GM10248 (cell line): Measurements from ENCODE around the gene PRKCH.

Experiments
- CTCF ChIA-PET: fragments of 300-600 bp; sonication (Branson Sonifier 250); formaldehyde crosslinking; extraction: SDS; loops from one replicate; lab custom pipeline; 2021; ENCODE audit warnings: antibody characterized with exemption; lab: Yijun Ruan, JAX
- POLR2A ChIA-PET: fragments of 350-650 bp; sonication (Branson Sonifier 250); formaldehyde crosslinking; extraction: SDS; loops from one replicate; lab custom pipeline; 2020; ENCODE audit warnings: antibody characterized with exemption; lab: Yijun Ruan, JAX
- DNase-seq: peaks from one replicate; pipeline ENCODE4 v3.0.0; 2012; ENCODE audit errors: extremely low spot score
- CTCF ChIP-seq: IDR thresholded peaks from 2 replicates; pipeline ENCODE4 v1.5.1; 2012; ENCODE audit warnings: mild to moderate bottlenecking, low read depth; ENCODE audit errors: extremely low read depth, missing control alignments, control extremely low read depth

PRKCH gene

DNA sequence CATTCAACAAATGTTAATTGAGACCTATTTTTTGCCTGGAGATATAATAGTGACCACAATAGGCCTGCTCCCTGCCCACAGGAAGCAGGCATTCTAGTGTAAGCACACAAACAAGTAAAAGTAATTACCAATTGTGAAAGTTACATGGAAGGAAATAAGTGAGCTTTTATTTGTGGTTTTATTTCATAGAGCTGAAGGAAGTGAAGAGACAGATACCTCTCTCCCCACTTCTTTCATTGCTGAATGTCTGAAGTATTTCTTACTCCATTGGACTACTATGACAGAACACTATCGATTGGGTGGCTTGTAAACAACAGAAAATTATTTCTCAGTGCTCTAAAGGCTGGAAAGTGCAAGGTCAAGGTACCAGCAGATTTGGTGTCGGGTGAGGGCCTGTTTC is 183.5 kb downstream of the PRKCH start:
- CTCF ChIA-PET = interaction anchor here (0.6 to 1.5 kb wide), 3 partner anchors 13 to 116 kb away, joined by 3 to 4 read pairs (median 4); no protein-coding TSS in a partner anchor
- DNase-seq = no peak
- POLR2A ChIA-PET = interaction anchor here (0.6 kb wide), 1 partner anchor 194 kb away, joined by 6 read pairs; no protein-coding TSS in a partner anchor
- TF ChIP-seq CTCF = no peak

- CTCF ChIA-PET = interaction anchor here (0.8 to 1.5 kb wide), 5 partner anchors 15 to 114 kb away, joined by 3 to 5 read pairs (median 4); no protein-coding TSS in a partner anchor
- no peak for DNase-seq
- no peak for TF ChIP-seq CTCF
- POLR2A ChIA-PET = no interaction called here
These were observed 184.7 kb downstream of the PRKCH start for GRCh38 chr14:61505815-61506809.

- ChIA-PET POLR2A (no interaction called here), CTCF (no interaction called here)
These were observed 187.1 kb downstream of the PRKCH start for GRCh38 chr14:61508526-61508925.

GRCh38 chr14:61510736-61511557 is 189.6 kb downstream of the PRKCH start:
- POLR2A ChIA-PET = interaction anchor here (0.6 kb wide), 1 partner anchor 9 kb away, joined by 6 read pairs; no protein-coding TSS in a partner anchor
- CTCF ChIA-PET = interaction anchor here (0.6 to 1.7 kb wide), 5 partner anchors 9 to 26 kb away, joined by 3 to 5 read pairs (median 3); no protein-coding TSS in a partner anchor
- no peak for TF ChIP-seq CTCF
- DNase-seq = no peak

More at GRCh38 chr14:61508526-61508925, 187.1 kb downstream of the PRKCH start:
- DNase-seq = no peak
- no peak for TF ChIP-seq CTCF

GRCh38 chr14:61511558-61511948 is 190.2 kb downstream of the PRKCH start:
- CTCF ChIA-PET = interaction anchor here (1.4 to 1.7 kb wide), 3 partner anchors 10 to 26 kb away, joined by 3 to 5 read pairs (median 3); no protein-coding TSS in a partner anchor

More at GRCh38 chr14:61511558-61511948, 190.2 kb downstream of the PRKCH start:
- POLR2A ChIA-PET = no interaction called here
- no peak for TF ChIP-seq CTCF
- DNase-seq = no peak
